ENCODE data around the gene ZBTB34. TPM values are rescaled to one million over a fixed set of nuclear protein-coding genes. Genes with fewer than 3 reads are reported as not detected.

The ZBTB34 gene
- total RNA-seq, 1 donor from 2014 or later: 5.5 TPM

GRCh38 chr9:126904586-126904985 lies 44.1 kb downstream of the ZBTB34 start:
- DNase-seq (no peak), ATAC-seq (ENCODE audit: poor library complexity) (no peak)
- intact Hi-C loops (cut with DNase I): no loop called here

- no peak for DNase-seq
Measured at GRCh38 chr9:126906091-126906490, 45.7 kb downstream of the ZBTB34 start.

GRCh38 chr9:126907058-126907457 lies 46.6 kb downstream of the ZBTB34 start:
- ATAC-seq (ENCODE audit: poor library complexity): no peak
- intact Hi-C loops (cut with DNase I): no loop called here
- no peak for DNase-seq

More at GRCh38 chr9:126906091-126906490, 45.7 kb downstream of the ZBTB34 start:
- intact Hi-C loops (cut with DNase I): no loop called here
- ATAC-seq (ENCODE audit: poor library complexity): no peak

GRCh38 chr9:126914458-126915280 lies 54.2 kb downstream of the ZBTB34 start, which contains the start of gene RALGPS1:
Gene RALGPS1, plus strand, starts transcription at chr9:126914782. Its CDS starts 47,508 bp downstream, at chr9:126962290.
- ATAC-seq (ENCODE audit: poor library complexity) (peak; percentile 99), DNase-seq (peak; percentile 97)
- intact Hi-C loops (cut with DNase I): no loop called here

GRCh38 chr9:126915281-126915816 lies 54.9 kb downstream of the ZBTB34 start:
- intact Hi-C loops (cut with DNase I): no loop called here
- no peak for ATAC-seq (ENCODE audit: poor library complexity)
- peak; percentile 46 for DNase-seq

- intact Hi-C loops (cut with DNase I): no loop called here
- ATAC-seq (ENCODE audit: poor library complexity) (no peak), DNase-seq (no peak)
Measured at GRCh38 chr9:126915846-126916543, 55.6 kb downstream of the ZBTB34 start.

GRCh38 chr9:126916909-126917308 lies 56.5 kb downstream of the ZBTB34 start:
- ATAC-seq (ENCODE audit: poor library complexity) (no peak), DNase-seq (no peak)
- intact Hi-C loops (cut with DNase I): no loop called here

GRCh38 chr9:126919193-126919592 lies 58.8 kb downstream of the ZBTB34 start:
- DNase-seq: no peak
- ATAC-seq (ENCODE audit: poor library complexity): no peak
- intact Hi-C loops (cut with DNase I): no loop called here

- ATAC-seq (ENCODE audit: poor library complexity): no peak
- DNase-seq: no peak
- intact Hi-C loops (cut with DNase I): no loop called here
Measured at GRCh38 chr9:126925876-126926275, 65.4 kb downstream of the ZBTB34 start.

- ATAC-seq (ENCODE audit: poor library complexity): no peak
- intact Hi-C loops (cut with DNase I): no loop called here
- DNase-seq: no peak
Measured at GRCh38 chr9:126926364-126926763, 65.9 kb downstream of the ZBTB34 start.

GRCh38 chr9:126927419-126927818 lies 67.0 kb downstream of the ZBTB34 start:
- intact Hi-C loops (cut with DNase I): no loop called here
- ATAC-seq (ENCODE audit: poor library complexity) (no peak), DNase-seq (no peak)

GRCh38 chr9:126932871-126933321 lies 72.5 kb downstream of the ZBTB34 start:
- no peak for ATAC-seq (ENCODE audit: poor library complexity)
- DNase-seq: no peak
- intact Hi-C loops (cut with DNase I): no loop called here

- DNase-seq (no peak), ATAC-seq (ENCODE audit: poor library complexity) (no peak)
- intact Hi-C loops (cut with DNase I): no loop called here
Measured at GRCh38 chr9:126933334-126933980, 73.0 kb downstream of the ZBTB34 start.

GRCh38 chr9:126934441-126934840 lies 74.0 kb downstream of the ZBTB34 start:
- intact Hi-C loops (cut with DNase I): no loop called here
- ATAC-seq (ENCODE audit: poor library complexity): no peak
- no peak for DNase-seq

Other genes starting within 250 kb of the ZBTB34 start
- 0.70 TPM for gene LMX1B, start 246.7 kb upstream of the ZBTB34 start, total RNA-seq
- gene ZBTB43, start 55.6 kb upstream of the ZBTB34 start, total RNA-seq: 36.8 TPM
- gene RALGPS1, start 54.1 kb downstream of the ZBTB34 start, total RNA-seq: 17.7 TPM